GM18951 (cell line): ENCODE measurements around the gene KCP.

Source experiments
- POLR2A ChIP-seq: IDR thresholded peaks from 4 replicates; pipeline ENCODE4 v1.6.1; 2011; ENCODE audit warnings: mild to moderate bottlenecking; ENCODE audit not compliant: insufficient read length, insufficient read depth; ENCODE audit errors: extremely low read depth
- in situ Hi-C: fragments of 300-500 bp; cut with MboI; formaldehyde crosslinking; loops from one replicate; pipeline ENCODE4 v1.12.0; 2022; ENCODE audit warnings: low sequenced_read_pairs, mixed read lengths, inconsistent platforms; ENCODE audit not compliant: unreplicated experiment

Gene KCP

DNA sequence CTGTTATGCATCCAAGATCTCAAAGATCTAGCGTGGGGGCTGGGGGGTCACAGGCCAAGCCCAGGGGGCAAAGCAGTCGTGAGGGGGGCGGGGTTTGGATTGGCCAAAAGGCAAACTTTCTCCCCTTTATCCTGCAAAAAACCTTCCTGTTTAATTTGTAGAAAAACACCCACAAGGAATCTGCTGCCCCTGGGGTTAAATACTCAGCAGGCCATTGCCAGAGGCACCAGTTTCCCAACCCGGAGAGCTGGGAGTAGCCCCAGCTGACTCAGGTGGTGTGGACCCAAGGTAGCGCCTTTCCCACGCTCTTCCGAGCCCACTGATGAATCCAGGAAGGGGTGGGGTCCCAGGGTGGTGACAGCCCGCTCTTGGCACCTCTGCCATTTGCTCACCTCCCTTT is 21.4 kb downstream of the KCP start:
- in situ Hi-C loops: no loop called here
- no peak for TF ChIP-seq POLR2A

GRCh38 chr7:128888756-128889095 is 21.8 kb downstream of the KCP start:
- in situ Hi-C loops: no loop called here
- no peak for TF ChIP-seq POLR2A

DNA sequence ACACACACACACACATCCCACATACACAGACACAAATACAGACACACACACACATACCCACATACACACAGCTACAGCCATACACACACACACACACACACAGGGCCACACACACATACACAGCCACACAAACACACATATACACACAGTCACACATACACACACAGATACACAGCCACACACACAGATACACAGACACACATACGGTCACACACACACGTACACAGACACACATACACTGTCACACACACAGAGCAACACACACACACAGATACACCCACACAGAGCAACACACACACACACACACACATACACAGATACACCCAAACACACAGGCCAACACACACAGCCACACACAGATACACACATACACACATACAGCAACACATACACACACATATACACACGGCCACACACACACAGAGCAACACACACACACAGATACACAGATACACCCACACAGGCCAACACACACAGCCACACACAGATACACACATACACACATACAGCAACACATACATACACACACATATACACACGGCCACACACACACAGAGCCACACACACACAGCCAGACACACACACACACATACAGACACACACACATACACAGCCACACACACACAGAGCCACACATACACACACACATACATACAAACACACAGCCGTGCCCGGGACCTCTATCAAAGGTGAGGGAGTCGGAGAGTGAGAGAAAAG is 22.3 kb downstream of the KCP start:
- in situ Hi-C loops: no loop called here

DNA sequence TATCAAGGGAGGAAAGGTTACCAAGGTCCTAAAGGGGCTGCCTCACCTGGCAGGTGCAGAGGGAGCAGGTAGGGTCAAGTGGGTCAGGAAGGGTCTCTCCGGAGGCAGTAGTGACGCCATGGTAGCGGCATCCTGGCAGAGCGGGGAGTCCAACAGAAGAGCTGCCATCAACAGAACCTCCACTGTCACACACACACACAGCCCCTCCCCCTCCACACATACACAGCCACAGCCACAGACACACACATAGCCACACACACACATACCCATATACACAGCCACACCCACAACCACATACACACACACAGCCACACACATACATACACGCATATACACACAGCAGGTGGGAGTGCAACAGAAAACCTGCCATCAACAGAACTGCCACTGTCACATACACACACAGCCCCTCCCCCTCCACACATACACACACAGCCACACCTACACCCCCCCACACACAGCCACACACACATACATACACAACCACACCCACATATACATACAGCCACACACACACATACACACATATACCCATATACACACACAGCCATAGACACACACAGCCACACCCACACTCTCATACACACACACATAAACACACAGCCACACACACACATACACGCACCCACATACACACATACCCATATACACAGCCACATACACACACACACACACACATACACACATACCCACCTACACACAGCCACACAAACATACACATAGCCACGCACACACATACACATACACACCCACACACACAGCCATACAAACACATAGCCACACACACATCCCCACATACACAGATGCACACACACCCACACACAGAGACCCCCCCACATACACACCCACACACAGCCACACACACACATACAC is 23.1 kb downstream of the KCP start:
- TF ChIP-seq POLR2A: no peak
- in situ Hi-C loops: no loop called here

More for the DNA sequence above, 22.3 kb downstream of the KCP start:
- no peak for TF ChIP-seq POLR2A

DNA sequence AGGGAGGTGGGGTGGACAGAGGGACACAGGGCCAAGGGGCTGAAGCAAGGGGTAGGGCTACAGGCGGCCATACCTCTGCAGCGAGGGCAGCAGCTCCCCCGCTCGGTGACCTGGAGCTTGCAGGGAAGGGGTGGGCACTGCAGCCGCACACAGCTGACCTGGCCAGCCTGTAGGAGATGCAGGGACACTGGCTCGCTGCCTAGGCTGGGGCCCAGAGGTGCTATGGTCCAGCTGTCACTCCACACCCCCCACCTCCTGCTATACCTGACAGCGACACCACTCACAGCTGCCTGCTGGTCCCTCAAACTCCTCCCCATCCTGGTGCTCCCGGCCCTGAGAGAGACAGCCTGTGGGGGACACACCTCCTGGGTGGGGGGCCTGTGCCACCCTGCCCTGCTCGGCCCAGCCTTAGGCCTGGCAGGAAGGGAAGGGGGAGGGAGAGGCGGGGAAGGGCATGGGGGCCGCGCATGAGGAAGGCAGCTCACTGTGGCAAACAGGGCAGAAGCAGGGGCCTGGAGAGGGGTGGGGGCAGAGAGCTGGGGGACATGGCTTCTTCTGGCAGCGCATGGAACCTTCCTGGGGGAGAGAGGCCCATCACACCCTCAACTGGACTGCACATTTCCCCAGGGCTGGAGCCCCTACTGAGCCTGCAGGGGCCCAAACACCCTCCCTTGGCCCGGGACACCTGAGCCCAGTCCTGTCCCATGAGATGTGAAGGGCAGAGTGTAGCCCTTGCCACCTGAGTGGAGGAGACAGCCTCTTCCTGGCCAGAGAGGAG is 23.9 kb downstream of the KCP start:
- in situ Hi-C loops: no loop called here
- no peak for TF ChIP-seq POLR2A

GRCh38 chr7:128885370-128886187 is 24.9 kb downstream of the KCP start:
- TF ChIP-seq POLR2A: no peak
- in situ Hi-C loops: no loop called here

- no peak for TF ChIP-seq POLR2A
- in situ Hi-C loops: no loop called here
Observed at GRCh38 chr7:128884561-128885369, 25.7 kb downstream of the KCP start.

DNA sequence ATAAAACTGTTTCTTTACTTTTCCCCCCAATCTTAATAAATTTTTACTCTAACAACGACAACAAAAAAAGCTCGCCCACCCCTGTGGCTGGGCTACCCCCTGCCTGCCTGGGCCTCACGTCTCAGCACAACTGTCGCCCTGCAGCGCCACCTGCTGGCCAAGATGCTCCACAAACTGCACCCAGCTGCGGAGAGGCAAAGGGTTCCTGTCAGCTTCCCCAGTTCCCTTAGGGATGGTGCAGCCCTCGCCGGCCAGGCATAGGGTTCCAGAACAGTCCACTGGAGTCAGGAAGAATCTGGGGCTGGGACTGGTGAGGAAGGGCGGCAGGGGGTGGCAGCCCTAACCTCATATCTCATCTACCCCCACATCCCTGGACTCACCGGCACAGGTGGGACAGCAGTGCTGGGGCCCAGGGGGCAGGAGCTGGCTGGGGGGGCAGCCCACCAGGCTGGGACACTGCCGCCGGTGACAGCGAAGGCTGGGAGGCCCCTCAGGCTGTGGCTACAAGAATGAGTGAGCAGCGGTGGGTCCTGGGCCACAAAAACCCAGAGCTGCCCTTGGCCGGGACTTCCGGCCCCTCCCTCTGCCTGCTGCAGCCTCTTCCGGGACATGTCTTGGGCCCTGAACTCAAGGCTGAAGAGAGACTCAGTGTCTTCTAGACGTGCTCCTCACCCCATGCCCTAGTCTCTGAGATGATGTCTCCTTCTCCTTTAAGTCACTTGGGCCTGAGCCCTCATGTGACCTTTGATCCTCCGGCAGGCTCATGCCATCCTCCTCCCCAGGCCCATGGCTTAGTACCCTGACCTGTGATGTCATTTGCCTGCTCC is 26.7 kb downstream of the KCP start:
- in situ Hi-C loops: no loop called here
- TF ChIP-seq POLR2A: peak; percentile 36

GRCh38 chr7:128882134-128882533 is 28.4 kb downstream of the KCP start:
- in situ Hi-C loops: no loop called here
- no peak for TF ChIP-seq POLR2A

GRCh38 chr7:128881458-128882125 is 28.9 kb downstream of the KCP start:
- in situ Hi-C loops: no loop called here
- no peak for TF ChIP-seq POLR2A
